Activated gamma-delta T cell (primary cell): Measurements from ENCODE around the gene ALS2CL.

ENCODE experiments used
- DNase-seq: peaks from one replicate; lab custom pipeline; 2025; lab: John Stamatoyannopoulos, UW

The ALS2CL gene

DNA sequence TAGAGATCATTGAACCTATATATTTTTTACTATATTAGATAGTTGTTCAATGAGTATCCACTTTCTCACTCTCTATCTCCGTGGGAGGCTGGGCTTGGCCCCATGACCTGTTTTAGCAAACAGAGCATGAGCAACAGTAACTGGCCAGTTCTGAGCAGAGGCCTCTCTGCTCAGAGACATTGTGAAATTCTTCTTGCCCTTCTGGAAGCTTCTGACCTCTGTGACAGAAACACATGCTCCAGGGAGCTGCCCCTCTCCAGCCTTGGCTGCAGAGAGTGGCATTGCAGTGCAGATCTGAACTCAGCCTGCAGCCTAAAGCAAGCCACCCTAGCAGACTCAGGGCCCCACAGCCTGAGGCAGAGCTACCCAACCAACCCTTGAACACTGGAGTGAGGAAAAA, 60.7 kb downstream of the ALS2CL start:
- no peak for DNase-seq

DNA sequence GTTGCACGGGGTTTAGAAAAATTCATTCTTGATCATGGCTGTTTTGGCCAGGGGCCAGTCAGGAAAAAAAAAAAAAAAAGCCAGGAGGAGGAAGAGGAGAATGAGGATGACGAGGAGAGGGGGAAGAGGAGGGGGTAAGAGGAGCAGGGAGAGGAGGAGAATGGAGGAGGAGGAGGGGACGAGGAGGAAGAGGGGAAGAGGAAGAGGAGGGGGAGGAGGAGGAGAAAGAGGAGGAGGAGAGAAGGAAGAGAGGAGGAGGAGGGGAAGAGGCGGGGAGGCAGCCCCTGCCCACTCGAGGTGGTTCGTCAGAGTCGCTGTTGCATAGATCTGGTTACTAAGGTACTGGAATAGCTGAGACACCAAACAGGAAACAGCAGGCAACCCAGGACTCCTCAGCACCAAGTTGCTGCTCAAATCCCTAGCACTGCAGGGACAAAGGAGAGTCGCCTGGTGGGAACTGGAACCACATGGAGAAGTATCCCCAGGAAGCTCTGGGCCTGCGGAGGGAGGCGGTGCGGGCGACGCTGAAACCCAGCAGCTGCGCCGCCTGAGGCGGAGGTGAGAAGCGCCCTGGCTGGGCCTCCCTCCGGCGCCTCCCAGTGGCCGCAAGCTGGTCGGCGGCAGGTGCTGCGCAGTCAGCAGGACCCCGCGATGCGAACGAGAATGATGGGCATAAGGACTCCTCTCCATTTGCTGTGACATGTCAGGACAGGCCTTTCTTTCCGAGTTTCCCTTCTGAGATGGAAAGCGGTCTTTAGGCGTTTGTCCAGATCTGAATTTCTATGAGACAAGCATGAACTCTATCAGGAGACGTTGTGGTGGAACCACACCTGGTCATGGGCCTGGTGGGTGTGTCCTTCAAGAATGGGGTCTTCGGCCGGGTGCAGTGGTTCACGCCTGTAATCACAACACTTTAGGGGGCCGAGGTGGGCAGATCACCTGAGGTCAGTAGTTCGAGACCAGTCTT, 63.6 kb downstream of the ALS2CL start:
- peak; percentile 52 for DNase-seq

DNA sequence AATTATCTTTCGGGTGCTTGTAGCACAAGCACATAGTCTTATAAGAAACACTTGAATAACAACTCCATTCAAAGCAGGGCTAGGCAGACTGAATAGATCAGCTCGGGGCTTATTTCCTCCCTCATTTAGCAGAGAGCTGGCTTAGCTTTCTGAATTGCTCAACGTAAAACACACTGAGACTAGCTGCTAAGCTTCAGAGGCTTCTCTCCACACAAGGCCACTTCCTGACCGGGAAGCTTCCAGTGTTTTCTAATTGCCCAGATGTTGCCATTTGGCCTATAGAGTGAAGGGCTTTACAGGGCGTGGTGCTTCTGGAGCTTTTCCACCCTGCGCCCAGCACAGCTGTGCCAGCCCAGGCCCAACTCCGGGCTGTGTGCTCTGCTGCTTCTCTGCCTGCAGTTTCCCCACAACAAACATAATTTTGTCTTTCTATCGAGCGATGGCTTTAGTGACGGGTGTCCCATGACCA, 64.5 kb downstream of the ALS2CL start:
- no peak for DNase-seq

DNA sequence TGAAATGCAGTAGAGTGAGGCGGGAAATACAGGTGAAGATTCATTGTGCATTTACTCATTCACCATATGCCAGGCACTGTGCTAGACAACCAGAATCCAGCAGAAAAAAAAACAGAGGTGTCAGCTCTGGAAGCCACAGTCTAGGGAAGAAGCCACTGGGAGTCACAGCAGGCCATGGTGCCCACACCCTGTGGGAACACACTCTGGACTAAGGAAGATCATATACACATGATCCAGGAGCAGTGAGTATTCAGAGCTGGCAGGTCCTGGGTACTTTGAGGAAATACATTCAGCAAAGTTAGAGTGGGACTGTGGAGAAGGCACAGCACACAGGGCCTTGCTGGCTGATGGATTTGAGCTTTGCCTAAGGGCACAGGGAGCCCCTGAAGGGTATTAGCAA, 66.4 kb downstream of the ALS2CL start:
- no peak for DNase-seq

DNA sequence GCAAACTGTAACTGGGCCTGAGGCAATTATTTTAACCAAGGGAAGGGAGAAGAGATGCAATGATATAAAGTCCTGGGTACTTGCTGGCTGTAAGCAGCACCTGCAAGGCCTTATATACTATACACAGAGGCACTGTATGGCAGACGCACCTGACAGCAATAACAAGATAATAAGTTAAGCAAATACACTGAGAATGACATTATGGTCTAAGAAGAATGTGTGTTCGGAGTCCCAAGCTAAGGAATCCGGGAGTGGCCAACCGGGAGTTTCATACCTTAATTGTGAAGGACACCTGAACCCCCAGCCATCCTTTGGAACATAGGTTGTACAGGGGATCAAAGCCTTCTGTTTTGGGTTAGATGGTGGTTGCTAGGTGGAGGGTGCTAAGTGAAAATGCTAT, 67.4 kb downstream of the ALS2CL start:
- DNase-seq: no peak

DNA sequence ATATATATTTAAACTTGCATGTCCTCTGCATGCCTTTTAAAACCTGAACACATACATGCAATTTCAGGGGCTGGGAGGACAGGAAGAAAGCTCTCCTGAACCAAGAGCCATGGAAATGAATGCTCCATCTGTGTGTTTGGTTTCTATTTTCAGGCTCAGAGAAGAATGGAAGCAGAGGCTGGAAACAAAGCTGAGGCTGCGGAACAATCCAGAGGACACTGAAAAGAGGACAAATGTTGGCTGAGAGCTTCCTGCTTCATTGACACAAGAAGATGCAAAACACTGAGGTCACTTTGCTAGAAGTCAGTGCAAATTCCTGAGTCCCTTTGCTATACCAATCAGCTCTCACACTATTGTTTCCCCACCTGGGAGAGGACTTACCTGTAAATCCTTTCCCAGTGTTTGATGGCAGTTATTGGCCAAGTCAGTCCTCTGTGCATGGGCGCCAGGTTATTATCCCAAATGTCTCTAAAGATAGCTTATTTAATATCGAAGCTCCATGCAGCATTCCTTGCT, 68.4 kb downstream of the ALS2CL start:
- DNase-seq: no peak

DNA sequence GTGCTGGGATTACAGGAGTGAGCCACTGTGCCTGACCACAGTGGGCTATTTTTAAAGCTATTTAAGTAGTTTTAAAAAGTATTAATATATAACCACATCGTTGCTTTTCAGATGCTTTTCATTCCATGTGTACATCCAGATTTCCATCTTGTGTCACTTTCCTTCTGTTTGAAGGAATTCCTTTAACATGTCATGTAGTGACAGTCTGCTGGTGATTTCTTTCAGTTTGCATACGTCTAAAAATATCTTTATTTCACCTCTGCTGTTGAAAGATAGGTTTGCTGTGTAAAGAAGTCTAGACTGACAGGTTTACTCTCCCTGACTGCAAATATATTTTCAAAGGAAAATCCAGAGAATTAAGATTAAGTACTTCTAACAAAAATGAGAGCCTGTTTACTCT, 68.9 kb downstream of the ALS2CL start:
- no peak for DNase-seq

DNA sequence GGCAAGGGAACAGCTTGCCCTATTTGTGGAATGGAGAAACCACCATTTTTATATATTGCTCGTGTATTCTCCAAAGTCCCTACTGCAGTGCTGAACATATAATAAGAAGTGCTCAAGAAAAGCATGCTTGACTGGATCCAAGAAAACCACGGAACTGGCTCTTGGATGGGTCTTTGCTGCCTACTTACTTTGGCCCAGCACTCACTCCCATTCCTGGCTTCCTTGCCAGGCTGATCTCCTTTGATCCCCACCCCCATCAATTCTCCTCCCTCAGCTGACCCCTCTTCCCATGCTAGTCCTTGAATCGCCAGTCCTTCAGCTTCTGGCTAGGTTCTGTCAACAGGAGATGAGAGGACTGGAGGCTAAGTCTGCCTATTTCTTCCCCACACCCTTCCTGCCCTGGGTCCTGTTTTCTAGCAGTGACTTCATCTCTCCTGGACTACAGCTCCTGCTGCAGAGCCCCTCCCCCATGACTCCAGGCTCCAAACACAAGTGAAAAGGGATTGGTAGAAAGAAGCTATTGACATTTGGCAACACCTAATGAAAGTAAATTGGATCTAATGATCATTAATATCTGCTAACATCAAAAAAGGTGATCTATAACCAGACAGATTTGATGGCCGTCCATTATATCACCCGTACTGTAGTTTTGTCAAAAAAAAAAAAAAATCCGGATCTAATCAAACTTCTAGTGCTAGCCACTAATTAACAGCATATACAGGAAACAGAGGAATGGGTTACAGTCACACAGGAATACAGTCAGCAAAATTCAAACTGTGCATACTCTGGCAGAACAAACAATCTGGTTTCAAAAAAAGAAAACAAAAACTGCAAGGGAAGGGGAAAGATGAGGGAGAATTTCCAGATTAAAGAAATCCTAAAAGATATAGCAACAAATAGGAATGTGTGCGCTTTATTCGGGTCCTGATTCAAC, 73.4 kb downstream of the ALS2CL start:
- no peak for DNase-seq
